GM20000 (cell line): ENCODE data around the gene PTPRM.

ENCODE experiments used
- DNase-seq: peaks from one replicate; pipeline ENCODE4 v3.0.0; 2012; ENCODE audit warnings: low spot score
- CTCF ChIP-seq: IDR thresholded peaks from 2 replicates; pipeline ENCODE4 v1.5.1; 2012; ENCODE audit warnings: mild to moderate bottlenecking, control low read depth; ENCODE audit errors: extremely low read depth, missing control alignments

PTPRM gene

GRCh38 chr18:7850446-7850845 lies 283.3 kb downstream of the PTPRM start:
- no peak for DNase-seq
- TF ChIP-seq CTCF: no peak

DNA sequence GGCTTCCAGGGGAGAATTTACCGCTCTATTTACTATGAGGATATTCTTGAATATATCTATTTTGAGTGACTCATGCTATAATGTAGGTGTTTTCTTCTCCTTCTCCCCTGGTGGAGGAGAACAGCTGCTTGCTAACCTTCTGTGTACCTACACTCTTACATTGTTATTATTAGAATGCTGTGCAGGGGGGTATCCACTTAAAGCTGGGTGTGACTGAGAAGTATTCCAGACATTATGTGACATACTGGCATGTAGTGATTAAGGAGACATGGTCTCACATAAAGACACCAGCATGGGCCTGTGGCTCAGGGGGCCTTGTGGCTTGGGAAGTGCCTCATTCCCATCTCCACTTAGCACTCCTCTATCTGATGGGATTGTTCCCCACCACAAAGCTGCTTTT lies 287.9 kb downstream of the PTPRM start:
- no peak for TF ChIP-seq CTCF
- DNase-seq: no peak

- DNase-seq: no peak
- TF ChIP-seq CTCF: no peak
These were observed 288.6 kb downstream of the PTPRM start for GRCh38 chr18:7855671-7856070.

DNA sequence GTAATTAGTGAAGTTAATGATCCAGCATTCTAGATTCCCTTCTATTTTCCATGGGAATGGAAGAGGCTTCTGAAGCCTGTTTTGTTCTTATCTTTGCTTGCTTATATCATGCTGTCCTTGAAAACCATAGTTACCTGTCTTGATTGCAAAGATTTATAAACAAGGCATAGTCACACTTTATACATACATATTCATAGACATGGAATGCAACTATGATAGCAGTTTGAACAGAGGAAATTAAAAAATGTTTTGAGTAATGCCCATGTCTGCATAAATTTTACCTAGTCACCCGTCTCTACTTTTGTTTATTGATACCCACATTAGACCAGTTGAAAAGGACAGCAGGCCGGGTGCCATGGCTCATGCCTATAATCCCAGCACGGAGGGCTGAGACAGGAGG lies 289.0 kb downstream of the PTPRM start:
- no peak for TF ChIP-seq CTCF
- DNase-seq: no peak

GRCh38 chr18:7856733-7857132 lies 289.6 kb downstream of the PTPRM start:
- TF ChIP-seq CTCF: no peak
- no peak for DNase-seq

DNA sequence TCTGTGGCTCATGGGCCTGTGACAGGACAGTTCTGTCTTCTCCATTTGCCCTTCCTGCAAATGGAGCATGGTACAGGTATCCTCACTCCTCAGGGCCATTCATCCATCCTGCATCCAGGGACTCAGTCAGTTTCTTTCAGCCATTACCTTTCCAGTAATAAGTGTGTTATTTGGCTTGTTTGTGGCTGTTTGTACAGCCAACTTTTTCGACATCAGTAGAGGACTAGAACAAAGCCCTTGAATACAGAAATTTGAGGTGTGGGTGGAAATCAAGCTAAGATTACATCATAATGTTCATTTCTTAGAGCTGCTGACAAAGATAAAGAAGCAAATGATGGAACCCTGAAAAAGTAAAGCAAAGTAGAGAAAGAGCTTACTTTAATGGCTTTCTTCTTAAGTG lies 290.4 kb downstream of the PTPRM start:
- TF ChIP-seq CTCF: no peak
- no peak for DNase-seq

DNA sequence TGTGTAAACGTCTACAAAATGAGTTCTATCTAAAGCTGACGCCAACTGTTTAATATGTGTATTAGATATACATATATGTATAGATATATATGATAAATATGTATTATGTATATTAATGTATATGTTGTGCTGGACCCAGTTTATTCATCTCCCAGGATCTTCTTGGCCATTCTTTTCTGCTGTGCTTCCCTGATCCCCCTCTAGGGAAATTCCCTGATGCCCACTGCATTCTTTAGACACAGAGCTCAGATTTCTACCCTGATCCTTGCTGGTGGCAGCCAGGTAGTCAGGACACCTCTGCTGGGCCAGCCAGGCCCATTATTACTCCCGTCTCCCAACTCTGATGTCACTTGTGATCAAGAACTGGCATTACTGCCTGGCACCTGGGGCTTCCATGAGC lies 292.0 kb downstream of the PTPRM start:
- no peak for DNase-seq
- TF ChIP-seq CTCF: no peak

DNA sequence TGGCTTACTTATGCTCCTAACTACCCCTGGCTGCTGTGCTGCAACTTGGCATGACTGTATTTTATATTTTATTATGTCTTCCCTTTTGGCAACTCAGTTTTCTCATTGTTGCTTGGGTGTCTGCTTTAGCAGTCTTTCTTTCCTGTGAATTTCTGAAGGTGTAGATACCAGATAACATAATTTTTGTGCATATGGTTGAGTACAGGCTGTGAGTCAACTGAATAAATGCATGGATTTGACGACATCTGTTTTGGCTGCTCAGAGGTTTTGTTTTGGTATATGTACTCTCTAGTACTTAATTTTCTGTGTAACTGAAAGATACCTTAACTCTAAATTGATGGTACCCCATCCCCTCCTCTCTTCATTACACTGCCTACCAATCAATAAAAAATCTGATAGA lies 303.1 kb downstream of the PTPRM start:
- no peak for DNase-seq

More for the DNA sequence above, 303.1 kb downstream of the PTPRM start:
- no peak for TF ChIP-seq CTCF
